ENCODE measurements around the gene RBM18.

DNA sequence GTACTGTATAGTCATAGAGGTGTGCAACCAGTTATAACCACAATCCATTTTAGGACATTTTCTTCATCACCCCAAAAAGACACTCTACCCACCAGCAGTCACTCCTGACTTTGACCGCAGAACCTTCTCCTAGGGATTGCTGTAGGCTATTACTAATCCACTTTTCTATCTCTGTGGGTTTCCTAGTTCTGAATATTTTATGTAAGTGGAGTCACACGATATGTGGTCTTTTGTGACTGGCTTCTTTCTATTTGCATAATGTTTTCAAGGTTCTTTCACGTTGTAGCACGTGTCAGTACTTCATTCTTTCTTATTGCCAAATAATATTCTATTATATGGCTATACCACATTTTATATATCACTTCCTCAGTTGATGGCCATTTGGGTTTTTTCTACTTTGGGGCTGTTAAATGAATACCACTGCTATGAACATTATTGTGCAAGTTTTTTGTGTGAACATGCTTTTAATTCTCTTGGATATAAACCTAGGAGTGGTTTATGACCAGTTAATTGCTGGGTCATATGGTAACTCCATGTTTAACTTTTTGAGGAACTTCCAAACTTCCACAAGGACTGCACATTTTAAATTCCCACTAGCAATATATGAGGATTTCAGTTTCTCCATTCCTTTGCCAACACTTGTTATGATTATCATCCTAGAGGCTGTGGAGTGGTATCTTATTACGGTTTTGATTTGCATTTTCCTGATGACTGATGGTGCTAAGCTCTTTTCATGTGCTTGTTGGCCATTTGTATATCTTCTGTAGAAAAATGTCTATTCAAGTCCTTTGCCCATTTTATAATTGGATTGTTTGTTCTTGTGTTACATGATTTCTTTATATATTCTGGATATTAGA lies 37.8 kb upstream of the RBM18 start:
- TF ChIP-seq EZH2 (IDR thresholded peaks at IDR 0.05) (no peak), CTCF (IDR thresholded peaks at IDR 0.05) (no peak), EZH2phosphoT487 (IDR thresholded peaks at IDR 0.05) (no peak)
